SK-N-SH treated with all-trans-retinoic acid at 6 μM for 48 hours (cell line): ENCODE measurements around the gene GPX4.

Experiments used
- ATAC-seq: fragments of 200-7000 bp; cut with Tn5 transposase; 3 replicates; pipeline ENCODE4 v1.9.1; 2020; ENCODE audit warnings: mild to moderate bottlenecking, moderate library complexity
- ARNTL ChIP-seq: fragments of 450-650 bp; formaldehyde crosslinking; IDR thresholded peaks from 2 replicates; pipeline ENCODE4 v1.5.0; 2020; ENCODE audit warnings: low read depth, mild to moderate bottlenecking, moderate library complexity, borderline replicate concordance
- BACH2 ChIP-seq: fragments of 250-450 bp; sonication (Bioruptor Pico); IDR thresholded peaks from 2 replicates; pipeline ENCODE4 v1.9.0; 2021; ENCODE audit warnings: mild to moderate bottlenecking, borderline replicate concordance
- CREB5 ChIP-seq: fragments of 250-450 bp; sonication (Bioruptor Pico); IDR thresholded peaks from 2 replicates; pipeline ENCODE4 v1.5.1; 2020; ENCODE audit warnings: low read depth, mild to moderate bottlenecking, moderate library complexity
- CSDC2 ChIP-seq: fragments of 250-450 bp; sonication (Bioruptor Pico); IDR thresholded peaks from 2 replicates; pipeline ENCODE4 v1.5.0; 2020; ENCODE audit warnings: mild to moderate bottlenecking, moderate library complexity
- CSRNP3 ChIP-seq: fragments of 250-450 bp; sonication (Bioruptor Pico); IDR thresholded peaks from 2 replicates; pipeline ENCODE4 v1.5.1; 2021; ENCODE audit warnings: mild to moderate bottlenecking, moderate library complexity
- ESRRG ChIP-seq: fragments of 250-450 bp; sonication (Bioruptor Pico); IDR thresholded peaks from 2 replicates; pipeline ENCODE4 v1.6.1; 2021; ENCODE audit warnings: mild to moderate bottlenecking
- GLIS3 ChIP-seq: fragments of 250-450 bp; sonication (Bioruptor Pico); IDR thresholded peaks from 2 replicates; pipeline ENCODE4 v1.5.0; 2020; ENCODE audit warnings: mild to moderate bottlenecking, moderate library complexity
- ISL1 ChIP-seq: fragments of 250-450 bp; sonication (Bioruptor Pico); IDR thresholded peaks from 2 replicates; pipeline ENCODE4 v2.1.2; 2022; ENCODE audit warnings: mild to moderate bottlenecking, moderate library complexity
- OSR1 ChIP-seq: fragments of 250-450 bp; sonication (Bioruptor Pico); IDR thresholded peaks from 2 replicates; pipeline ENCODE4 v1.8.0; 2022; ENCODE audit warnings: moderate library complexity, mild to moderate bottlenecking, inconsistent platforms
- PATZ1 ChIP-seq: fragments of 250-450 bp; sonication (Bioruptor Pico); IDR thresholded peaks from 2 replicates; pipeline ENCODE4 v1.8.0; 2020; ENCODE audit warnings: mild to moderate bottlenecking, moderate library complexity, borderline replicate concordance
- POU6F1 ChIP-seq: fragments of 250-450 bp; sonication (Bioruptor Pico); IDR thresholded peaks from 2 replicates; pipeline ENCODE4 v1.8.0; 2021; ENCODE audit warnings: low read depth, mild to moderate bottlenecking, moderate library complexity, borderline replicate concordance
- PPARA ChIP-seq: fragments of 250-450 bp; sonication (Bioruptor Pico); IDR thresholded peaks from 2 replicates; pipeline ENCODE4 v1.5.0; 2020; ENCODE audit warnings: mild to moderate bottlenecking, borderline replicate concordance
- RARB ChIP-seq: fragments of 250-450 bp; sonication (Bioruptor Pico); IDR thresholded peaks from 2 replicates; pipeline ENCODE4 v1.8.0; 2021; ENCODE audit warnings: mild to moderate bottlenecking, moderate library complexity
- SNAI2 ChIP-seq: fragments of 250-450 bp; sonication (Bioruptor Pico); IDR thresholded peaks from 2 replicates; pipeline ENCODE4 v1.5.0; 2020; ENCODE audit warnings: mild to moderate bottlenecking, moderate library complexity
- TOX ChIP-seq: fragments of 250-450 bp; sonication (Bioruptor Pico); IDR thresholded peaks from 2 replicates; pipeline ENCODE4 v1.8.0; 2021; ENCODE audit warnings: mild to moderate bottlenecking, moderate library complexity, borderline replicate concordance
- TSHZ2 ChIP-seq: fragments of 250-450 bp; sonication (Bioruptor Pico); IDR thresholded peaks from 2 replicates; pipeline ENCODE4 v1.5.0; 2020; ENCODE audit warnings: mild to moderate bottlenecking, moderate library complexity
- ZC3H10 ChIP-seq: fragments of 250-450 bp; sonication (Bioruptor Pico); IDR thresholded peaks from 2 replicates; pipeline ENCODE4 v1.5.1; 2021; ENCODE audit warnings: mild to moderate bottlenecking, moderate library complexity
- ZFP3 ChIP-seq: fragments of 250-450 bp; sonication (Bioruptor Pico); IDR thresholded peaks from 2 replicates; pipeline ENCODE4 v1.5.0; 2020; ENCODE audit warnings: mild to moderate bottlenecking, moderate library complexity
- ZFP30 ChIP-seq: fragments of 450-650 bp; formaldehyde crosslinking; IDR thresholded peaks from 2 replicates; pipeline ENCODE4 v1.5.0; 2022; ENCODE audit warnings: mild to moderate bottlenecking, moderate library complexity
- ZNF8 ChIP-seq: fragments of 450-650 bp; formaldehyde crosslinking; IDR thresholded peaks from 2 replicates; pipeline ENCODE4 v1.5.0; 2020; ENCODE audit warnings: mild to moderate bottlenecking, moderate library complexity

GPX4 gene

GRCh38 chr19:1147934-1148549 is 44.2 kb downstream of the GPX4 start:
- TF ChIP-seq ZFP3 (peak; percentile 70; the same call in 1 of the 2 replicates), GLIS3 (CRISPR knock-in tag) (no peak)
- no peak; the same call in 2 of the 3 replicates for ATAC-seq

- ATAC-seq = no peak
- no peak for TF ChIP-seq OSR1 (CRISPR knock-in tag)
- TF ChIP-seq CSDC2 = no peak
- TF ChIP-seq SNAI2 (CRISPR knock-in tag) = no peak
- no peak for TF ChIP-seq ARNTL (CRISPR knock-in tag)
- no peak for TF ChIP-seq ISL1
- TF ChIP-seq GLIS3 (CRISPR knock-in tag) = no peak
- no peak for TF ChIP-seq TSHZ2 (CRISPR knock-in tag)
- no peak for TF ChIP-seq CSRNP3
- no peak for TF ChIP-seq ESRRG
- TF ChIP-seq TOX = no peak
- no peak for TF ChIP-seq PPARA (CRISPR knock-in tag)
- no peak for TF ChIP-seq CREB5 (CRISPR knock-in tag)
- no peak for TF ChIP-seq ZC3H10 (CRISPR knock-in tag)
- no peak for TF ChIP-seq PATZ1 (CRISPR knock-in tag)
- no peak for TF ChIP-seq ZFP3
- no peak for TF ChIP-seq BACH2 (CRISPR knock-in tag)
- TF ChIP-seq RARB (CRISPR knock-in tag) = no peak
Observed at GRCh38 chr19:1149259-1150045, 45.7 kb downstream of the GPX4 start.

- ATAC-seq = no peak
- TF ChIP-seq ZFP30 (no peak), POU6F1 (CRISPR knock-in tag) (no peak), ZNF8 (CRISPR knock-in tag) (no peak), ESRRG (no peak), PATZ1 (CRISPR knock-in tag) (no peak), SNAI2 (CRISPR knock-in tag) (no peak), TSHZ2 (CRISPR knock-in tag) (no peak), TOX (no peak), RARB (CRISPR knock-in tag) (no peak), ARNTL (CRISPR knock-in tag) (no peak), OSR1 (CRISPR knock-in tag) (no peak)
Observed at GRCh38 chr19:1150333-1151036, 46.7 kb downstream of the GPX4 start.
